HG03103 (cell line): Measurements from ENCODE around the gene HGFAC.

Experiments used
- ATAC-seq: cut with Tn5 transposase; IDR thresholded peaks from one replicate; pipeline ENCODE4 v1.9.1; 2021; ENCODE audit warnings: low read depth; ENCODE audit not compliant: unreplicated experiment

The HGFAC gene

GRCh38 chr4:3423406-3423805 is 18.4 kb upstream of the HGFAC start:
- no peak for ATAC-seq

GRCh38 chr4:3423952-3424351 is 17.8 kb upstream of the HGFAC start:
- no peak for ATAC-seq

- no peak for ATAC-seq
These were observed 17.2 kb upstream of the HGFAC start for GRCh38 chr4:3424522-3425095.

- ATAC-seq, result no peak
These were observed 15.2 kb upstream of the HGFAC start for GRCh38 chr4:3426465-3427133.

- ATAC-seq, result no peak
These were observed 14.7 kb upstream of the HGFAC start for GRCh38 chr4:3427134-3427476.

- no peak for ATAC-seq
These were observed 13.9 kb upstream of the HGFAC start for GRCh38 chr4:3427706-3428446.

GRCh38 chr4:3429651-3430050 is 12.1 kb upstream of the HGFAC start:
- no peak for ATAC-seq

- ATAC-seq, result no peak
These were observed 11.2 kb upstream of the HGFAC start for GRCh38 chr4:3430524-3430923.

- ATAC-seq, result no peak
These were observed 10.2 kb upstream of the HGFAC start for GRCh38 chr4:3431446-3431993.

GRCh38 chr4:3432381-3432790 is 9.4 kb upstream of the HGFAC start:
- no peak for ATAC-seq

- ATAC-seq, result no peak
These were observed 8.5 kb upstream of the HGFAC start for GRCh38 chr4:3433138-3433869.

GRCh38 chr4:3434881-3435685 is 6.7 kb upstream of the HGFAC start:
- no peak for ATAC-seq

GRCh38 chr4:3435686-3435956 is 6.1 kb upstream of the HGFAC start:
- no peak for ATAC-seq

GRCh38 chr4:3436048-3436797 is 5.5 kb upstream of the HGFAC start:
- ATAC-seq, result no peak

GRCh38 chr4:3436798-3437581 is 4.8 kb upstream of the HGFAC start:
- no peak for ATAC-seq

- ATAC-seq, result no peak
These were observed 4.2 kb upstream of the HGFAC start for GRCh38 chr4:3437582-3437936.

GRCh38 chr4:3437998-3438846 is 3.5 kb upstream of the HGFAC start:
- ATAC-seq, result no peak

GRCh38 chr4:3438847-3439180 is 3.0 kb upstream of the HGFAC start:
- no peak for ATAC-seq
